CD4-positive, alpha-beta T cell treated with Interleukin-4 for 1 hour (primary cell): ENCODE results near the gene TAF8.

Experiments
- DNase-seq, 2 donors: peaks; one replicate each; pipeline ENCODE4 v3.0.0-alpha.2; 2020 to 2022

The TAF8 gene

DNA sequence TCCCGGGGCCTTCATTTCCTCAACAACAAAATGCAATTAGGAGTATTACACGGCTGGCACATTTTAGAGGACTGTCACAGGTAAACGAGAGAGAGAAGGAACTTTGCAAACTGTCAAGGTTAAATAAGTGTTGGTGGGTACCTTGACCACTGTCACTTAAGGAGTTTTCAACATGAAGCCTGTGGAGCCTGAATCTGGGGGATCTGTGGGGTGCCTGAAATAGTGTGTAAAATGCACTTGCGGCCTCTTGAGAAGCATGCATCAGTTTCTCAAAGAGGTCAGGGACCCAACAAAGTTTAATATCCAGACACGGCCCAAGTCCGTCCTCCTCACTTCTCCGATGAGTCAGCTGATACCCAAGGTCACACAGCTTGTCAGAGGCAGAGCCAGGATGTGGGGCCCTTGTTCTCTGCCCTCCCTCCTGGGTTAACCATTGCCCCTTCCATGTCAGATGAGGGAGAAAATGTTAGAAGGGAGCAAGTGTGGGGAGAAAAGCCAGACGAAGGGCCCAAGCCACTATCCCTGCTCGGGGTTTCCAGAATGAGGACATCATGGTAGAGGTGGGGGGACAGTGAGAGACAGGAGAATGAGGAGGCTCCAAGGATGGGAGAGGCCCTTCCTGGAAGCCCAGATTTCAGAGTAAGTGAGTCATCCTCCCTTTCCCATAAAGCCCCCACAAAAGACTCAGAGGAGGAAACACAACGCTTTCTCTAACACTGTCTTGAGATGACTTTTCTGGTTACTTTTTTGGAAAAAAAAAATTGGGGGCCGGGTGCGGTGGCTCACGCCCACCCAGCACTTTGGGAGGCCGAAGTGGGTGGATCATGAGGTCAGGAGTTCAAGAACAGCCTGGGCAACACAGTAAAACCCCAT lies 49.9 kb downstream of the TAF8 start:
- DNase-seq, result no peak

DNA sequence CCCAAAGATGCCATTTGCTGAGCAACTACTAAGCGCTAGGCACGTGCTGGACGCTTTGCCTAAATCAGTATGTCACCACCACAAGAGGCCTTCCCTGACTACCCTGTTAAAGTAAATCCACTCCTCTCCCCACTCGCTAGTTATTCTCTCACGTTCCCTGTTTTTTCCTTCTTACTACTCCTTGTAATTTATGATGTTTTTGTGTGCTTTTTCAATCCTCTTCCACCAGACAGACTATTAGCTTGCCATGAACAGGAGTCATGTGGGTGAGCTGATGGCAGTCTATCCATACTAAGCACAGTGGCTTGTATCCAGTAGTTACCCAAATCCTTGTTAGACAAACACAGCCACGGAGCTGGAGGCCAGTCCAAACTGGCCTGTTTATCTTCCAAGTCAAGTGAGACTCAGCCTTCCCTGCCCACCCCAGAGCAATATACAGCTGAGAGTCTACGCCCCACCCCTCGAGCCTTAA lies 50.9 kb downstream of the TAF8 start:
- DNase-seq, result no peak

DNA sequence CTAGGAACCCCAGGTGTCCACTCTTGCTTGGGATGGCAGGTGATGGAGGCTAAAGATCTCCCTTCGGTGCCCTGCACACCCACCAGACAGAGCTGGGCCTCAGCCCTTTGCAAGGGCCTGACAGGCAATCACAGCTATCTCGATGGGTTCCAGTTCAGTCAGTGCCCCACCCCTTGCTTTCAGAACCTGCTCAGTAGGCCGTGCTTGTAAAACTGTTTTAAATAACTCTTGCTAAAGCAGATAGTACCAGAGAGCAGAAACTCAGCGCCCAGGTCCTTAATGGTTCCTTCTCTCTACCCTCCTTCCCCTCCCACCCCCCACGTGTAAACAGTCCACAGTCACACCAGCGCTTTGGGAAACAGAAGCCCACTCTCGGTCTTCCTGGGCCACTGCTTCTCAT lies 52.9 kb downstream of the TAF8 start:
- DNase-seq, result no peak

DNA sequence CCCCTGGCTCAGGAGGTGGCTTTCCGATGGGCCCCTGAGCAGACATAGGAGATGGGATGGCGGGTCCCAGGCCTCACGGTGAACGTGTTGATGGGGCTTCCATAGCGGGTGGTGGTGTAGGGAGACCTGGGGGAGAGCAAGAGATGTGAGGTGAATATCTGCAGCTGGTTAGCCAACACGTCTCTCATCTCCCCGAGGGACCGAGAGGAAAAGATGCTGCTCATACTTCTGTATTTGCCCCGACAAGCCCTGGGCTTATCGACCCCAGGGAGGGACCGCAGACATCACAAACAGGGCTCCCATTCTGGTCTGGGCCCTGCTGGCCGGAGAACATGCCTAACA lies 53.4 kb downstream of the TAF8 start:
- no peak for DNase-seq

DNA sequence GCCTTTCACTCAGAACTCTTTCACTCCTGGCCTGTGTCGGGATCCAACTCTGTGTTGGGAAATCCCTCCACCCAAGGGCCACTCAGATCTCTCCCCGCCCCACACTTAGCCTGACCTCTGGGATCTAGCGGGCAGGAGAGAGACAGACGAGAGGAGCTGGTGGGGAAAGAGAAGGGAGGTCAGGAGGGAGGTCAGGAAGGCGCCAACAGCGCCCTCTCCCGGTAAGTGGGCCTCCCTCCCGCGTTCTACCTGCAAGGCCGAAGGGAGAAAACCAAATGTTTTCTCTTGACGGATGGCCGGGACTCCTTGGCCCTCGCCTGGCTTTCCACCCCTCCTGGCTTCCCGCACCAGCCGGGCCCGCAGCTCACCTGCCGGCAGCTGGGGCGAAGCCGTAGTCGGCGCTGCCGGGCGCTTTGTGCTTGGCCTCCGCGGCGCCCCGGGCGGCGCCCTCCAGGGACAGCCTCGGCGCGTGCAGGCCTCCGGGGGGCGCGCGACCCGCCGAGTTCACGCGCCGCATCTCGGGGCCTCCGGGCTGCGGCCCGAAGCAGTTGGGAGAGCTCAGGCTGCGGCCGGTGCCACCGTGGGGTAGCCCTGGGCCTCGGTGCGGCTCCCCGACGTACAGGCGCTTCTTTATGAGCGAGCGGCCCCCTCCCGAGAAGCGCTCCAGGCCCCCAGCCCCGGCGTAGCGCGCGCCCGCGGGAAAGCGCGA lies 53.9 kb downstream of the TAF8 start:
- DNase-seq, result peak; percentile 71 to 75

DNA sequence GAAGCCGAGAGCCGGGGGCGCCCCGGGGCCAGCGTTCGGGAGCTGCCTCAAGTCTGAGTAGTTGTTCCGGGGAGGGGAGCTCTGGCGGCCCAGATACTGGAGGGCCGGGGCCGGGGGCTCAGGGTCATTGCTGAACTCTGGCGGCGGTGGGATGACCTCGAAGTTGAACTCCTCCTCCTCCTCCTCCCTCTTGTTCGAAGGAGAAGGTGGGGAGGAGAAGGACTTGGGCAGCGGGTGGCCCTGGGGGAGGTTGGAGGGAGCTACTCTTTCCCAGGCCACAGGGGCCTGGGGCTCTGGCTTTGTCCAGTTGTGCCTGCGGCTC lies 54.4 kb downstream of the TAF8 start:
- DNase-seq, result no peak

DNA sequence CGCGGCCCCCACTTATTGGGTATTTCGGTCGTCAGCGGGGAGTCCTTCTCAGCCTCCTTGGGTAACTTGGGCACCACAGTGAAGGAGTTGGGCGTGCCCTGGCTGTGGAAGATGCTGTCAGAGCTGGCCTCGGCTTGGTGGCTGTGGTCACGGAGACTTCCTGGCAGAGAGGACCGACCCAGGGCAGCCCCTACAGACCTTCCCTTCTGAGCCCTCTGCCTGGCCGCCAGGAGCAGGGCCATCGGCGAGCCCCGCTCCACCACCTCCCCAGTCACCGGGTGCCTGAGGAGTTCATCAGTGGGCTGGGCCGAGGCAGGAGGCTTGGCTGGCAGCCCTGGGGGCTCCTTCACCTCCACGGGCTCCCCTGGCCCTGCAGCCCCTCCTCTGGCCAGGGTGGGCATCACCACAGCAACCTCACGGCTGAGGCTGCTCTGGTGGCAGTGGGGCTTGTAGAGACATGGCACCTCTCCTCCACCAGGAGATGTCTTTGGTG lies 54.9 kb downstream of the TAF8 start:
- DNase-seq, result no peak

DNA sequence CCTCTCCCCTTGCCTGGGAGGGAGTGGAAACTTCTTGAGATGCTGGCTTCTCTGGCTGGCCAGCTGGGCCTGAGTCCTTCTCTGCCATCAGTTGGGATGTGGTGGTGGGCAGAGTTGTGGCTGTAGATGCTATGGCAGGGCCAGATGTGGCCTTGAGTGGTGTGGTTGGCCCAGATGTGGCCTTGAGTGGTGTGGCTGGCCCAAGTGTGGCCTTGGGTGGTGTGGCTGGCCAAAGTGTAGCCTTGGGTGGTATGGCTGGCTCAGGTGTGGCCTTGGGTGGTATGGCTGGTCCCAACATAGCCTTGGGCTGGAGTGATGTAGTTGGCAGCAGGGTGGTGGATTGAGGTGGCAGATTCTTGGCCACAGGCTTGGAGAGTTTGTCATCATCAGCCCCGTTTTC lies 55.4 kb downstream of the TAF8 start:
- no peak for DNase-seq

DNA sequence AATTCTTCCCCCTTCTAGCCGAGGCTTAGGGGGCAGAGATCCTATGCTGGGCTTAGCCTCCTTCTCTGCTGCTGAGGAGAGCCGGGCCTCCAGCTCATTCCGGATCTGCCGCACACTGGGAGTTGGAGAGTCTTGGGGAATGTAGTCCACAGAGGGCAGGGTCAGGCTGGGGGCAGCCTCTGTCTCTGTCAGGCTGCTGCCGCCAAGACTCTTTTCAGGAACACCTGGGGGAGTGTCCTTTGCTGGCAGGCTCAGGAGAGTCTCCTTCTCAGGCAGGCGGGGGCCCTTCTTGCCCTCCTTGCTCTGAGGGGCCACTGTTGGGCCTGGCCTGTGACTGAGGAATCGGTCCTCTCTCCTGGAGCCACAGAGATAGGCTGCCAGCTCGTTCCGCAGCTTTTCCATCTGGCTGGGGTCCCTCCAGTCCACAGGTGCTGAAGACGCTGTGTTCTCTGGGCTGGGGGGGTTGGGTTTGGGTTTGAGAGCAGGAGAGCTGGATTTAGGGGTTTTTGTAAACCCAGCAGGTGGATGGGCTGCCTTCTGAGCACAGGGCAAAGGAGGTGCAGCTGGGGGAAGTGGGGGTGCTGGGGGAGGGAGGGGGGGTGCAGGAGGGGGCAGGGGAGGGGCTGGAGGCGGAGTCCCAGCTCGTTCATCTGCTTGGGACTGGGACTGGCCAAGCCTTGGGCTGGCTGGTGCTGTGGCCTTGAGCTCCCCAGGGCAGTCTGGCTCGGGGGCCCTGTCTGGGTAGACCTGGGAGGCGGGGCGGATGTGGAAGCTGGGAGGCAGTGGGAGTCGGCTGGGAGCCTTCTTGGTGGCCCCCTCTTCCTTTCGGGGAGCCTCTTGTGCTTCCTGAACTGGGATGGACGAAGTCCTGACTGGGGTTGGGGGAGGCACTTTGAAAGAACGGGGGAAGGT lies 56.0 kb downstream of the TAF8 start:
- DNase-seq, result no peak

DNA sequence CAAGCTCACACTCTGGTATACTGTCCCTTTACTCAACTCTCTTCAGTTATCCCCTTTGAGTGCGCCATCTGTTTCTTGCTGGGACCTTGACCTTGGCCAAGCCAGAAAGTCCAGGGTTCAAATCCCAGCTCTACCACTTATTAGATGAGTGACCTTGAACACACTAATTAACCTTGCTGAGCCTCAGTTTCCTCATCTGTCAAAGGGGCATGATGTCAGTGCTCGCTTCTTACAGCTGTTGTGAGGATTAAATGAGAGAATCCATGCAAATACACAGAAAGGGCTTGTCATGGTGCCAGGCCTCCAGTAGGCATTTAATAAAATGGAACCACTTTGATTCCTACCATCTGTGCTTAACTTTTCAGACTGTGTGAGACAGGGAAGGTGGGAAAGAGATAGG lies 57.7 kb downstream of the TAF8 start:
- no peak for DNase-seq

DNA sequence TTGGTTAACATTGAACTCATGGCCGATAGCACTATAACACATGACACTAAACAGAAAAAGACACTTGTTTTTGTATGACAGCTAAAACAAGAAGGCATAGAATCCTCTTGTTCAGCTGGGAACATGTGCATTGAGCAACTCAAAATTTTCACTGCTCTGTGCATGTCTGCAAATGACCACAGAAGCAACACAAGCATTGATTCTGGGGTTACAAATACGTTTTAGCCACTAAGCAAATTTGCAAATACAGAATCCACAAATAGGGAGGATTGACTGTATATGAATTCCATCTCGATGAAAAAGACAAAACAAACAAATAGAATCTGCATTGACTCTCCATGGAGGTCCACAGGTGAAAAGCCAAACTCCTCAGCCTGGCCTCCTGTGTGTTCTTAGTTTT lies 60.4 kb downstream of the TAF8 start:
- no peak for DNase-seq

DNA sequence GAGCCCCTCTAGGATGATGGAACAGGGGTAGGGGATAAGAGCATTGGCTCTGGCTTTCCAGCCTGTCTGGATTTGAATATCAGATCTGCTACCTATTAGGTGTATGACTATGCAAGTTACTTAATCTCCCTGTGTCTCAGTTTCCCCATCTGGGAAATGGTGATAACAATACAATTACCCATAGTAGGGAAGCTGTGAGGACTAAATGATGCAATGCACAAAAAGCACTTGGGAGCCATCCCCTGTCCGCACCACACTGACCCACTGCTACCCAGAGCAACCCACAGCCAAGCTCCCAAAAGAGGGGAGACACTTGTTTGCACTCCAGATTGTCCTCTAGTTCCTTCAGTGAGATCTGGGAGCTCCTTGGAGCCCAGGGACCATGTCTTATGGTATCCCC lies 62.0 kb downstream of the TAF8 start:
- no peak for DNase-seq

DNA sequence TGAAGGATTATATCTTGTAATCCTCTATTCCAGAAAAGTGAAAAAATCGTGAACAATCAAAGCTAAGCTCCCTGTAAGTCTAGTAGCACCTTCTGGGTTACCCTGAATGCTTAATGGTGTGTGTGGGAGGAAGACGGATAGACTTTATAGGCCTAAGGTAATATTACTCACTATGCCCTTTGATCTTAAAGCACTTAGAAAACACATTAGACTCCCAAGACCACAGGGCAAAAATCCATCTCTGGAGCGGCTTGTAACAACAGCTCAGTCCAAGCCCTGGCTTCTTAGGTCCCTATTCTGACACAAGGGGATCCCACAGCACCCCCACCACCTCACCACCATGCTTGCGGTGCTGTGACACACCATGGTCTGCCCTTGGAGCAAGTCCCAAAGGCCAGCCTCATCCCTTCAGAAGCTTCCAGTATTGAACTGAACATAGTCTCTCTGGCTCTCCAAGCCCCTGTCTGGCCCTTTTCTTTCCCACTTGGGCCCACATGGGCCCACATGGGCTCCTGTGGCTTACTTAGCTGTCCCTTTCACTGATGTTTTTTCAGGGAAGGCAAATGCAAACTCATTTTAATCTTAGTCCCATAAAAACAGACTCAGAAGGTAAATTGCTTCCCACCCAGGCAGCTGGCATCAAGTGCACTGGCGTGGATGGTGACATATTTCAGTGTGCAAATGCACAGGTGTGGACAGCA lies 63.8 kb downstream of the TAF8 start:
- DNase-seq, result no peak

DNA sequence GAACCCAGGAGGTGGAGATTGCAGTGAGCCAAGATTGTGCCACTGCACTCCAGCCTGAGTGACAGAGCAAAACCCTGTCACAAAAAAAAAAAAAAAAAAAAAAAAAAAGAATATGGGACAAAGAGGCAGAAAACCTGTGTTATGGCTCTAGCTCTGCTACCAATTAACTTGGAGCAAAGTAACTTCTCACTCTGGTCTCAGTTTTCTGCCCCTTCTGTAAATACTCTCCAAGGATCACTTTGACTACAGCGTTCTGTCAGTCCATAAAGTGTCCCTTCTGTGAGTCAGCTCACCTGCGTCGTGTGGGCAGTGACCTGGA lies 67.5 kb downstream of the TAF8 start:
- no peak for DNase-seq

DNA sequence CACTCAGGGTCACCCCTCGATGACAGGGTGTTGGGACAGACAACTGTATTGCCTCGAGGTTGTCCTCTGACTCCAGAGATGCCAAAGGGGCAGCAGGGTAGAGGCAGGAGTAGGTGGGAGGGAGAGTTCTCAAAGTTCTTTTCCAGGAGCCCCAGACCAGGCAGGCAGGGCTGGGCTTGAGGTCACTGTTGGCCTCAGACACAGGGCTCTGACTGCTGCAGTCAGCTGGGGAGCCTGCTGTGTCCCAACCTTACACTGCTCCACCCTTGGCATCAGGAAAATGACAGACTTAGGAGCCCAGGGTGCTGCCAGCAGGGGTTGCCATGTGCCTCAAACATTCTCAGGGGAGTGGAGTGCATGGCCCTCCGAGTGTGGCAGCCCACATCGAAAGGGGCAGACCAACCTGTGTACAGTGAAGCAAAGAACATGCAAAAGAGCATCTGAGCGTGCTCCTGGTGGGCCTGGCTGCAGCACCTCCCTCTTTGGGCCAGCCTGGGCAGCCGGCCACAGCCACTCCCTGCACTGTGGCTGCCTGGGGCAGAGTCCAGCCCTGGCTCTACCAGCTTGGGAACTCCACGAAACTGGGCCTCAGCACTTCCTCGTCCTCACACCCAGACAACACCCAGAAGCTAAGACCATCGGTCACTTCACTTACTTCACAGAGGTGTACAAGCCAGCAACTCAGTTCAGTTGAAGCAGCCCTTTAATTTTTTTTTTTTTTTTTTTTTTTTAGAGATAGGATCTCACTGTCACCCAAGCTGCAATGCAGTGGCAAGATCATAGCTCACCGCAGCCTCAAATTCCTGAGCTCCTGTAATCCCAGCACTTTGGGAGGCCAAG lies 68.1 kb downstream of the TAF8 start:
- DNase-seq, result no peak

DNA sequence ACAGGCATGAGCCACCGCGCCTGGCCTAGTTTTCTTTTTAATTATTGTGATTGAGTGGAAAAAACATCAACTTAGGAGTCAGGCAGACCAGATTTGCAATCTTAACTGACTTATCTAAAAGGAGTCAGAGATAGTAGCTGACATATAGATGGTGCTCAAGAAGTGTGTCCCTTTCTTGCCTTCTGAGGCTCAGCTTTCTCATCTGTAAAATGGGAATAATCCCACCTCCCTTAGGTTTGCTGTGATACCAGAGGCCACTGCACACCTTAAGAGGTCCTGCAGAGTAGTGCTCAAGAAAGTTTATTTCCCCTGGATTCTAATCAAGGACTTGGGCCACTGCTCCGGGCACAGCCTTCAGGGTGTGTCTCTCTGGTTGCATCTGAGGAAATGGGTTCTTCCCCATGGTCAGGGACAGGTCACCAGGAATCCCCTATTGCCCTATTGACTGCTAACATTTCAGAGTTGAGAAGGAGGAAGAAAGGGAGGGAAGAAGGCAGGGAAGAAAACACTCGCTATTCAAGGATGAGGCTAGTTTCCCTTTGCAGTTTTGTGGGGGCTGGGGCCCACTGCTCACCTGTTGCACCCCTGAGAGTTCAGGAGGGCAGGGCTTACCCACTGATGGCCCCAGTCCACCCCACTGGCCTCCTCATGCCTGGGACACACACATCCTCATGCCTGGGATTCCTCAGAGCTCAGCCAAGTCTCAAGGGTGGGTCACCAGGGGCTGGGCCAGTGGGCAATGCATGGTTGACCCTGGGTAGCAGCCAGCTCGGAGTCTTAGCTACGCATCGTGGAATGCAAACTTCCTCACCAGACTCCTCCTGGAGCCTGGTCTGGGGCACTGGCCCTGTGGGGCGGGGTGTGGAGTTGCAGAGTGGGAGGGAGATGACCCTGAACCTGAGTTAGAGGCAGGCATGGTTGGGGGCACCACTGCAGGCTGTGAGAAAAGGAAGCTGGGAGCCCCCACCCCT lies 70.9 kb downstream of the TAF8 start:
- DNase-seq, result no peak

DNA sequence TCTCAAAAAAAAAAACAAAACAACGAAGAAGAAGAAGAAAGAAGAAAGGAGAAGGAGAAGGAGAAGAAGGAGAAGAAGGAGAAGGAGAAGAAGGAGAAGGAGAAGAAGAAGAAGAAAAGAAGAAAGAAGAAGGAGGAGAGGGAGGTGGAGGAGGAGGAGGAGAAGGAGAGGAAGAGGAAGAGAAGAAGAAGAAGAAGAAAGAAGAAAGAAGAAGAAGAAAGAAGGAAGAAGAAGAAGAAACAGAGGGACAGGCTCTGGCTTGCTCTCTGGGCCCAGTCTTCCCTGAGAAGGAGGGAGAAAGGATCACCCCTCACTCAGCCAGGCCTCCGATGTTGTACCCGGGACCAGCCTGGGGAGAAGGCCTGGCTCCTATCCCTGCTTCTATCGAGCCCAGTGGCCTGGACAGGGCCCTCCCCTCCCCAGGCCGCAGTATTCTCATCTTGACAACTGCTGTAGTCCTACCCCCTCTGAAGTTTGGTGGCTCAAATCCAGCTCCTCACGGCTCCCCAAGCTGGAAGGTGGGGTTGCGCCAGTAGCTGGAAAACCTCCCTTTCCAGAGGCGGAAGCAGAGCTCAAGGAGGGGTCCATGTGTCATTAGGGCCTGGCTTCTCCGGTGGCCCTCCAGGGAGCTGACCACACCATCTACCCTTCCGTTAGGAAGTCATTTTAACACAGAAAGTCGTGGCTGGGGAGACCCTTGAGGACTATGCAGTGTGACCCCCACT lies 73.2 kb downstream of the TAF8 start:
- no peak for DNase-seq

DNA sequence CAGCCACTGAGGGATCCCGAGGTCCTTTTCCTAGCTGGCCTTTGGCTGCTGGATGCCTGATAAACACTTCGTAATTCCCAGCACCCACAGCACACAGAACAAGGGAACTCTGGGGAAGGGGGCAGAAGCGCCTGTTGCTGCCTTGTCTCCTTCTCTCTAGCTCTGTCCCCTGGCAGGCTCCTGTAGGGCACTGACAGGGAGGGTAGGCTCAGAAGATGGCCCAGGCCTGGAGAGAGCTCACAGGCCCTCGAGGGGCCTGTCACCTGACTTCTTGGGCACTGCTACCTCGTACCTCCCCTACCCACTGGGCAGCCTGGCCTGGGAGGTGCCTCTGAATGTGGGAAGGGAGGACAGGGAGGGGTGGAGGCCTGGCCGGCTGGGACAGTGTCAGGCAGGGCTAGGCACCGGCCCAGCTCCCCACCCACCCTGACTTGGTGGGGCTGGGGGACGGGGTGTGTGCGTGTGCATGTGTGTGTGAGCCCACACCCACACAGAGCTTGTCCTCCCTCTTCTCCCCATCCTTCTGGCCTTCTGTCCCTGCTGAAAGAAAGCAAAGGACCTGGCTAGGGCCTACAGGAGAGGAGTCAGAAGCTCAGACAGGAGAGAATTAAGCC lies 74.0 kb downstream of the TAF8 start:
- DNase-seq, result no peak

DNA sequence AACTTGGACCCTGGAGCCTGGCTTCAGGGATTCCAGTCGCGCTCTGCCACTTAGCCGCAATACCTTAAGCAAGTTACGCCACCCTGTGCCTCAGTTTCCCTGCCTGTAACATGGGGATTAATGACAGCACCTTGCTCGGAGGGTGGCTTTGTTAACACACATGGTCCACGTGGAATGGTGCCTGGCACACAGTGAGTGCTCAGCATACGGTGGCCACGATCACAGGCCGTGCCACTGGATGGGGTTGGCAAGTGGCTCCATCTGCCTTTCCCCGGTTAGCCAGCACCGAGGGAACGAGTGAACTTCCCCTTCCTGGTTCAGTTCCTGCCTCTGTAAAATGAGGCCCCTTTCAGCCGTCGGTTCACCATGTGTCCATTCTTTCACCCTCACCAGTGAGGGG lies 74.9 kb downstream of the TAF8 start:
- DNase-seq, result no peak

DNA sequence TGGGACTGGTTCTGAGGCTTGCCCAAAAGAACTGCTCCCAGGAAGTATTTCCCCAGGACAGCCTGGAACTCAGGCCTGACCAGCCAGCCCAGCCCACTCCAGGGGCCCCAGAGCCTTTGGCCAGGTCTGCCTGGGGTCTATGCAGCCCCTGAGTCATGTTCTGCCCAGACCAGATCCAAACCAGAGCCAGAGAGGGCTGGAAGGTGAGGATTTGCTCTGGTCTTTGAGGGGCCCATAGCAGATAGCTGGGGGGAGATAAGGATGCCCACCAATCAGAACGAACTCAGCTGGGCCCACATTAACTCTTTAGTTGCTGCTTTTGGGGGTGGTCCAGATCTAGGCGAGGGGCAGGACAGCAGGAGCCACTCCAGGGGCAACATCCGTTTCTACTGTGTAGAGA lies 75.3 kb downstream of the TAF8 start:
- DNase-seq, result no peak
